Stomach (tissue), 4 donors: Measurements from ENCODE around the gene PROC.

Experiments used
- CTCF ChIP-seq, 7 experiments: fragments of 450-650 bp in 4 of 7; fragments of 200-600 bp in 3 of 7; sonication (generic) in 3 of 7; IDR thresholded peaks; one replicate each; pipeline ENCODE4 v1.5.1; 2016 to 2019; ENCODE audit warnings: antibody characterized with exemption in 7 of 7, control low read depth in 2 of 7, mild to moderate bottlenecking in 1 of 7
- EP300 ChIP-seq: sonication (generic); formaldehyde crosslinking; IDR thresholded peaks from one replicate; pipeline ENCODE4 v1.6.1; 2017; ENCODE audit warnings: antibody characterized with exemption
- POLR2AphosphoS5 ChIP-seq, 3 donors: sonication (generic); formaldehyde crosslinking; IDR thresholded peaks; one replicate each; pipeline ENCODE4 v1.6.1; 2016; ENCODE audit warnings: antibody characterized with exemption in 3 of 3

GRCh38 chr2:127386246-127386645 is 32.0 kb upstream of the PROC start:
- TF ChIP-seq CTCF (IDR thresholded peaks at IDR 0.05): no peak
- no peak for TF ChIP-seq EP300
- TF ChIP-seq POLR2AphosphoS5 (IDR thresholded peaks at IDR 0.05): no peak
